HUDEP-2 (cell line): ENCODE data around the gene KCTD7.
"Not testable (repeated sequence)": the region's sequence is repeated elsewhere in the genome, so short reads cannot be mapped to it uniquely, and the experiment has no call there.

Experiments used
- DNase-seq, 76 experiments: peaks; one replicate each; lab custom pipeline; 2025; ENCODE audit not compliant: unreplicated experiment in 76 of 76; lab: John Stamatoyannopoulos, UW

KCTD7 gene

GRCh38 chr7:66614596-66614995 lies 14.1 kb upstream of the KCTD7 start:
- not testable (repeated sequence) for DNase-seq

GRCh38 chr7:66615699-66616098 lies 13.0 kb upstream of the KCTD7 start:
- no peak for DNase-seq

- DNase-seq: no peak
Observed at GRCh38 chr7:66617295-66617694, 11.4 kb upstream of the KCTD7 start.

GRCh38 chr7:66619341-66619948 lies 9.2 kb upstream of the KCTD7 start:
- not testable (repeated sequence) for DNase-seq

GRCh38 chr7:66626331-66626934 lies 2.2 kb upstream of the KCTD7 start:
- DNase-seq: no peak

- no peak for DNase-seq
Observed at GRCh38 chr7:66627151-66627681, 1.5 kb upstream of the KCTD7 start.

- DNase-seq: no peak
Observed at GRCh38 chr7:66627881-66628360, 760 bp upstream of the KCTD7 start.

GRCh38 chr7:66629222-66630062 lies 761 bp downstream of the KCTD7 start:
- DNase-seq: no peak

GRCh38 chr7:66630531-66630930 lies 1.9 kb downstream of the KCTD7 start:
- DNase-seq: no peak

GRCh38 chr7:66631471-66631870 lies 2.8 kb downstream of the KCTD7 start:
- DNase-seq: no peak

GRCh38 chr7:66634816-66635215 lies 6.1 kb downstream of the KCTD7 start:
- no peak for DNase-seq

- DNase-seq: not testable (repeated sequence)
Observed at GRCh38 chr7:66635322-66635981, 6.8 kb downstream of the KCTD7 start.

GRCh38 chr7:66635982-66636546 lies 7.4 kb downstream of the KCTD7 start:
- DNase-seq: peak in 58 of 76 experiments; percentile 2 to 75 (median 27)

- DNase-seq: no peak
Observed at GRCh38 chr7:66638309-66639099, 9.8 kb downstream of the KCTD7 start.

GRCh38 chr7:66639773-66640172 lies 11.1 kb downstream of the KCTD7 start:
- DNase-seq: peak in 74 of 76 experiments; percentile 6 to 94 (median 70)

- DNase-seq: no peak
Observed at GRCh38 chr7:66640802-66641525, 12.3 kb downstream of the KCTD7 start.

GRCh38 chr7:66641526-66641871 lies 12.8 kb downstream of the KCTD7 start:
- no peak for DNase-seq

GRCh38 chr7:66642186-66642585 lies 13.5 kb downstream of the KCTD7 start:
- DNase-seq: no peak

GRCh38 chr7:66642932-66643331 lies 14.3 kb downstream of the KCTD7 start:
- DNase-seq: no peak
